Esophagus muscularis mucosa (tissue), 4 donors: ENCODE results near the gene ICE2. TPM values are rescaled to one million over a fixed set of nuclear protein-coding genes. Genes with fewer than 3 reads are reported as not detected.

Source experiments
- DNase-seq: peaks from one replicate; pipeline ENCODE4 v3.0.0-alpha.2; 2017; ENCODE audit errors: extremely low spot score
- H3K27ac ChIP-seq, 4 donors: fragments of 200-600 bp; sonication (generic); replicated peaks in 1 of 4; 1 replicate in 3 of 4; 2 replicates in 1 of 4; pipeline ENCODE4 v1.5.1; 2016 to 2019; ENCODE audit warnings: mild to moderate bottlenecking in 1 of 4
- H3K27me3 ChIP-seq, 4 donors: fragments of 200-600 bp; sonication (generic); one replicate each; pipeline versions ENCODE4 v1.5.1 to v1.6.0; 2016 to 2019
- H3K36me3 ChIP-seq, 4 donors: fragments of 200-600 bp; sonication (generic); one replicate each; pipeline ENCODE4 v1.5.1; 2016 to 2019
- H3K4me1 ChIP-seq, 4 donors: fragments of 200-600 bp; sonication (generic); one replicate each; pipeline ENCODE4 v1.5.1; 2016 to 2019
- H3K4me3 ChIP-seq, 4 donors: fragments of 200-600 bp; sonication (generic); 1 replicate in 2 of 4; 2 replicates in 2 of 4; pipeline ENCODE4 v1.5.1; 2016 to 2019; ENCODE audit warnings: mild to moderate bottlenecking in 4 of 4, moderate library complexity in 1 of 4
- H3K9me3 ChIP-seq, 4 donors: fragments of 200-600 bp; sonication (generic); 1 replicate in 3 of 4; 2 replicates in 1 of 4; pipeline ENCODE4 v1.5.1; 2016 to 2019
- EP300 ChIP-seq: sonication (generic); formaldehyde crosslinking; IDR thresholded peaks from one replicate; pipeline ENCODE4 v1.6.1; 2017; ENCODE audit warnings: antibody characterized with exemption
- POLR2A ChIP-seq: fragments of 450-650 bp; IDR thresholded peaks from one replicate; pipeline ENCODE4 v1.6.1; 2017; ENCODE audit warnings: antibody characterized with exemption, moderate library complexity, mild to moderate bottlenecking, low read depth
- POLR2AphosphoS5 ChIP-seq, 2 donors: sonication (generic); formaldehyde crosslinking; IDR thresholded peaks; one replicate each; pipeline ENCODE4 v1.6.1; 2017; ENCODE audit warnings: antibody characterized with exemption in 2 of 2
- whole genome bisulfite sequencing: methylation state at CpG from one replicate; pipeline ENCODE4 v1.1.5; 2018; 5-methylcytosine and 5-hydroxymethylcytosine counted together
- intact Hi-C: fragments of 100-400 bp; cut with DNase I; formaldehyde crosslinking; loops from one replicate; pipeline ENCODE4 v1.15.1; 2023
- total RNA-seq, 4 donors: library from RNA; depleted of rRNA; stranded (reverse); fragments of >200 nt; gene quantifications; one replicate each; pipeline versions ENCODE4 v1.1.0 to v1.2.1, GENCODE V29; 2016
- TF ChIP-seq, protein P1 (sequence below), 3 experiments: fragments of 200-600 bp in 2 of 3; fragments of 450-650 bp in 1 of 3; sonication (generic) in 2 of 3; IDR thresholded peaks; one replicate each; pipeline ENCODE4 v1.5.1; 2017 to 2019; ENCODE audit warnings: antibody characterized with exemption in 3 of 3, mild to moderate bottlenecking in 2 of 3, moderate library complexity in 1 of 3

ICE2 gene
- total RNA-seq, 4 donors from 2014 or later: 17.4 to 30.4 (median 21.3) TPM

DNA sequence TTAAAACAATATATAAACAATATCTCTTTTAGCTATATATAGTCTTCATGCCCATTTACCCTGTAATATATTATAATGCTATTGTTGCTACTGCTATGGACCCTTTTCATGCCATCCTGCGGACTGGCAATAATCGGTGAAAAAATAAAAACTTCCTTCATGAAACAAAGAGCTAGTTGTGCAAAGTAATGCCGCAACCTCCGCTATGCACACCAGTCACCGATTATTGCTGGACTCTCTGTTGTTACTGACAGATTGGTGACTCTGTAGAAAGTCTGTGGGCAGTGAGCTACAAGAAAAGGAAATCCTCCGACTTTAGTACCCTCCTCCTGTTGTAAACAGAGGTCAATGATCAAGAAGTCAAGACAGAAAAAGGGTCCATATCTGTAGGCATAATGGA, 17.9 kb upstream of the ICE2 start:
- Histone ChIP-seq H3K4me1 (no peaks in the 10 kb centered on the region), H3K27ac (no peak overlapping the region), H3K27me3 (no peaks in the 10 kb centered on the region), H3K36me3 (peaks cover 25 to 64% (median 55%) of the 10 kb centered on the region in 4 donors), H3K9me3 (no peaks in the 10 kb centered on the region), H3K4me3 (no peak overlapping the region)
- 90% methylated on average over 6 of the region's 6 CpGs for WGBS
- TF ChIP-seq, protein P1, sequence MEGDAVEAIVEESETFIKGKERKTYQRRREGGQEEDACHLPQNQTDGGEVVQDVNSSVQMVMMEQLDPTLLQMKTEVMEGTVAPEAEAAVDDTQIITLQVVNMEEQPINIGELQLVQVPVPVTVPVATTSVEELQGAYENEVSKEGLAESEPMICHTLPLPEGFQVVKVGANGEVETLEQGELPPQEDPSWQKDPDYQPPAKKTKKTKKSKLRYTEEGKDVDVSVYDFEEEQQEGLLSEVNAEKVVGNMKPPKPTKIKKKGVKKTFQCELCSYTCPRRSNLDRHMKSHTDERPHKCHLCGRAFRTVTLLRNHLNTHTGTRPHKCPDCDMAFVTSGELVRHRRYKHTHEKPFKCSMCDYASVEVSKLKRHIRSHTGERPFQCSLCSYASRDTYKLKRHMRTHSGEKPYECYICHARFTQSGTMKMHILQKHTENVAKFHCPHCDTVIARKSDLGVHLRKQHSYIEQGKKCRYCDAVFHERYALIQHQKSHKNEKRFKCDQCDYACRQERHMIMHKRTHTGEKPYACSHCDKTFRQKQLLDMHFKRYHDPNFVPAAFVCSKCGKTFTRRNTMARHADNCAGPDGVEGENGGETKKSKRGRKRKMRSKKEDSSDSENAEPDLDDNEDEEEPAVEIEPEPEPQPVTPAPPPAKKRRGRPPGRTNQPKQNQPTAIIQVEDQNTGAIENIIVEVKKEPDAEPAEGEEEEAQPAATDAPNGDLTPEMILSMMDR (IDR thresholded peaks at IDR 0.05): no peak
- TF ChIP-seq EP300 (no peak), POLR2A (no peak), POLR2AphosphoS5 (IDR thresholded peaks at IDR 0.05) (no peak)
- intact Hi-C loops: no loop called here
- DNase-seq: no peak

DNA sequence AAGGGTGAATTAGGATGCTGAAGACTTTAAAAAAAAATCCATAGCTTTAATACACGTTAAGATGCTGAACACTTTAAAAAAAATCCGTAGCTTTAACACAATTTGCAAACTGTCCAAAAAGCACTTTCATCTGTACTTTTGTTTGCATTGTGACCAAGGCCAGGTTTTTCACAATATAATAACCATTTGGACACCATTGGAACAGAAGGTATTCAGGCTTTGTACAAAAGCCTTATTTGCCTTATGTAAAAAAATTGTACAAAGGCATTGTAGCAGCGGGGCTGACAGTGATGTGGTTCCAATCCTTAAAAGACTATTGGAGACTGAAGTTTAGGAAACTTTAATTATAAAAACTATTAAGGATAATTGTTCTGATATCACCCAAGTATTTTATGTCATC, 15.2 kb upstream of the ICE2 start:
- Histone ChIP-seq H3K27ac (no peak overlapping the region), H3K4me3 (no peak overlapping the region), H3K27me3 (no peaks in the 10 kb centered on the region), H3K4me1 (no peaks in the 10 kb centered on the region), H3K9me3 (no peaks in the 10 kb centered on the region), H3K36me3 (peaks cover 15 to 37% (median 31%) of the 10 kb centered on the region in 4 donors)
- 85% methylated on average over 3 of the region's 3 CpGs for WGBS
- no peak for TF ChIP-seq POLR2AphosphoS5 (IDR thresholded peaks at IDR 0.05)
- DNase-seq: no peak
- intact Hi-C loops: no loop called here

DNA sequence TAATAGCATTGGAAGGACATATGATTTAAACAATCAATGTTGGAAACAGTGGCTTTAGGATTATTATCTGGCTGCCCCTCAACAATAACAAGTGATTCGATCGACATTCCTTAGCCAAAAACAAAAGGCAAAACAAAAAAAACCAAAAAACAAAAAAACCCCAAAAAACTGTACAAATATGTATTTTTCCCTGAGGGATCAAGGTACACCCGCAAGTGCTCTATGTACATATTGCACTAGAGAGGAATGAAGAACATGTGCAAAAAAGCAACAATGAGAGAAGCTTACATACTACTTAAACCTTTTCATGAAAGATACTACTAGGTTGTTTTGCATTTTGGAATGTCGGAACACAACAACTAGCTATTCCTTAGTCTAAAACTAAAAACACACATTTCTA, 14.2 kb upstream of the ICE2 start:
- Histone ChIP-seq H3K9me3 (no peaks in the 10 kb centered on the region), H3K27ac (no peak overlapping the region), H3K27me3 (no peaks in the 10 kb centered on the region), H3K4me3 (no peak overlapping the region), H3K4me1 (no peaks in the 10 kb centered on the region), H3K36me3 (peaks cover 13 to 29% (median 24%) of the 10 kb centered on the region in 4 donors)
- WGBS: 95% methylated on average over 4 of the region's 4 CpGs
- no peak for DNase-seq
- intact Hi-C loops: no loop called here
- TF ChIP-seq, protein P1 (IDR thresholded peaks at IDR 0.05): no peak
- no peak for TF ChIP-seq POLR2AphosphoS5 (IDR thresholded peaks at IDR 0.05)
- no peak for TF ChIP-seq EP300
- no peak for TF ChIP-seq POLR2A

DNA sequence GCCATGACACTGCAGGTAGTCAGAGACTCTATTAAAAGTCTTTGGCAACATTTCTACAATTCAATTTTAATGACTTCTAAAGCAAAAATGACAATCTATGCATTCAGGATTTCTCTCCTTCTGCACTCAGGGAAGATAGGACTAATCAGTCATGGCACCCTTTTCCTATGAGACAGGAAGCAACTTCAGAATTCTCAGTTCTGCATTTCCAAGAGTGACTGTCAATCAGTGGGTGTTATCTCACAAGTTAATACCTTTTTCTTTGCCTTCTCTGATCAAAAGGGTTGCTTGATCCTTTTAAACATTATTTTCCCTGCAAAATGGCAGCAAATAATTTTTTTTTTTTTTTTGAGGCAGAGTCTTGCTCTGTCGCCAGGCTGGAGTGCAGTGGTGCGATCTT, 7.8 kb upstream of the ICE2 start:
- no peaks in the 10 kb centered on the region for H3K4me1 ChIP-seq
- H3K36me3 ChIP-seq: no peaks in the 10 kb centered on the region
- H3K4me3 ChIP-seq: no peak overlapping the region
- H3K27me3 ChIP-seq: no peaks in the 10 kb centered on the region
- 95% methylated on average over 2 of the region's 2 CpGs for WGBS
- no peak for DNase-seq
- TF ChIP-seq POLR2A (no peak), EP300 (no peak), POLR2AphosphoS5 (IDR thresholded peaks at IDR 0.05) (no peak)
- TF ChIP-seq, protein P1 (IDR thresholded peaks at IDR 0.05): no peak
- intact Hi-C loops: no loop called here
- no peak overlapping the region for H3K27ac ChIP-seq
- no peaks in the 10 kb centered on the region for H3K9me3 ChIP-seq

DNA sequence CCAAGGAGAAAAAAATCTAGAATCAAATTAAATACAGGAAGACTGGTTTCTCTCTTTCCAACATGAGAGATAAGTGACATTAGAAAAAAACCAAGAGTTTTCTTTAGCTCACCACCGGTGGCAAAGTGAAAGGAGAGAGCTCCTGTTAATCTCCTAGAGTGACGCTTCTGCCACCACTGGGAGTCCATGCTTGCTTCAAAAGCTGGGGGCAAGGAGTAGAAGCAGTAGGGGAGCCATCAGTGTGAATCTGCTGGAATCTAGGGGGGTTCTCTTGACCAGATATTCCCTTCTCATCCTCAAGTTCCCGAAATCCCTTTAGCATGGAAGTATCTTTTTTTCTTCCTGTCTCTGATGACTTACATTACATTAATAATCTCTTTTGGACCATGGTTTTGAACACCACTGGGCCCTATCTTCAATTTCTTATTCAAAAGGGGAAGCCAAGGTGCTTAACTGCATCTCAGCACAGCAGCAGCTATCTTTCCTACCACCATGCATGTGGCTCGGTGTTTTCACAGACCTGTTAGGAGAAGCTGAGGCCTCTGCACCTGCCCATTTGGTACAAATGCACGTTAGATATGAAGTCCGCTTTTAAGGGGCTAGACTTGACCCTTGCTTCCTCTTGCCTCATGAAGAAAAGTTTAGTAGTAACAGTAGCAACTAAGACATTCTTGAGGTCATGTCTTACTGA, 6.6 kb upstream of the ICE2 start:
- H3K27ac ChIP-seq: no peak overlapping the region
- DNase-seq: no peak
- no peaks in the 10 kb centered on the region for H3K27me3 ChIP-seq
- no peaks in the 10 kb centered on the region for H3K36me3 ChIP-seq
- WGBS: 83% methylated on average over 6 of the region's 6 CpGs
- H3K4me3 ChIP-seq: no peak overlapping the region
- H3K9me3 ChIP-seq: no peaks in the 10 kb centered on the region
- peaks cover 0 to under 1% (median under 1%) of the 10 kb centered on the region in 4 donors for H3K4me1 ChIP-seq
- intact Hi-C loops: no loop called here
- TF ChIP-seq POLR2AphosphoS5 (IDR thresholded peaks at IDR 0.05) (no peak), POLR2A (no peak), EP300 (no peak)
- TF ChIP-seq, protein P1 (IDR thresholded peaks at IDR 0.05): no peak
